Measurements from ENCODE around the gene FREM1.

Gene FREM1

DNA sequence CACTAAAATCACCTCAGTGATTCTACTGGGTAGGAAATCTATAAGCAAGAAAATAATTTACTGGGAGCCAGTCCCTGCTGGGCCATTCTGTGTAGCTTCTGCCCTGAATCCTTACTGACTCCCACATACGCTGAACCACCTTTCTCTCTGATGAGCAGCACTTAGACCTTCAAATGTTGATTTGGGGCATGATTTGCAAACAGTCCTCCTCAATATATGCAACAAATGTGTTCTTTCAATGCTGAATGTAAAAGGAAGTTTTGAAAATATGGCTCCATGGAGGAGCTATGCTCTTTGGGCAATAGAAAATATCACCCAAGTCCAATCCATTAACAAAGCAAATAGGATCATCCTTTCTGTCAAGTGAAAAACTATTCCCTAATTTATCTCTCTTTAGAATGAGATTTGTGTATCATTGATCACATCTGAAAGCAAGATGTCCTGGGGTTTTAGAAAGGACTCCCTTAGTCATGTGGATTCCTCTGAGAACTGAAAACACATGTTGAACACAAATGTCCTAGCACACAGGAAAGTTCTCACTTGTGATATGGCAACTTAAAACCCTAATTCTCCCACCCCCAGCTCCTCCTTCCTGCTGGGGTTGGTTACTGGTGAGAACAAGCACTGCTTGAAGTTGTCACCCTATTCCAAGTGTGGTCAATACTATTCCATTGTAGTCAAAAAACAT, 178.8 kb downstream of the FREM1 start:
- TF ChIP-seq ZFX (IDR thresholded peaks at IDR 0.05; ENCODE audit: borderline replicate concordance): no peak
- TF ChIP-seq, protein P1, sequence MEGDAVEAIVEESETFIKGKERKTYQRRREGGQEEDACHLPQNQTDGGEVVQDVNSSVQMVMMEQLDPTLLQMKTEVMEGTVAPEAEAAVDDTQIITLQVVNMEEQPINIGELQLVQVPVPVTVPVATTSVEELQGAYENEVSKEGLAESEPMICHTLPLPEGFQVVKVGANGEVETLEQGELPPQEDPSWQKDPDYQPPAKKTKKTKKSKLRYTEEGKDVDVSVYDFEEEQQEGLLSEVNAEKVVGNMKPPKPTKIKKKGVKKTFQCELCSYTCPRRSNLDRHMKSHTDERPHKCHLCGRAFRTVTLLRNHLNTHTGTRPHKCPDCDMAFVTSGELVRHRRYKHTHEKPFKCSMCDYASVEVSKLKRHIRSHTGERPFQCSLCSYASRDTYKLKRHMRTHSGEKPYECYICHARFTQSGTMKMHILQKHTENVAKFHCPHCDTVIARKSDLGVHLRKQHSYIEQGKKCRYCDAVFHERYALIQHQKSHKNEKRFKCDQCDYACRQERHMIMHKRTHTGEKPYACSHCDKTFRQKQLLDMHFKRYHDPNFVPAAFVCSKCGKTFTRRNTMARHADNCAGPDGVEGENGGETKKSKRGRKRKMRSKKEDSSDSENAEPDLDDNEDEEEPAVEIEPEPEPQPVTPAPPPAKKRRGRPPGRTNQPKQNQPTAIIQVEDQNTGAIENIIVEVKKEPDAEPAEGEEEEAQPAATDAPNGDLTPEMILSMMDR (IDR thresholded peaks at IDR 0.05): no peak
- H3K27ac ChIP-seq: no peak overlapping the region

DNA sequence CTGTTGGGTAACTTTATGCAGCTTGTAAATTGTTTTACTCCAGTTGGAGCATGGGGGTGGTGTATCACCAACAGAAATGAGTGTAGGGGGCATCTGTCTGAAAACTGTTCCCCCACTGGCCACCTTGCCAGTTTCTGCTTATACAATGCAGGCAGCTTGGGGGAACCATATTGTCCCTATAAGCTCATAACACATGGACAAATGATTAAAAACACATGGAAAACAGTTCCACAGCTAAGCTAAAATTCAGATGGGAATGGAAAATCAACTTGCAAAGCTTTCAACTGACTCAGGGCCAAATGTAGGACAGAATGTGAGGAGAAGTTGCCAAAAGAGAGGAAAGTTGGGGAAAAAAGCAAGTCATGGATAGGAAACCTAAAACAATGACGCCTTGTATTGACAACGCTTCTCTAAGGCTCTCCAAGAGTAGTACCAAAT, 179.7 kb downstream of the FREM1 start:
- TF ChIP-seq, protein P1 (IDR thresholded peaks at IDR 0.05): no peak
- TF ChIP-seq ZFX (IDR thresholded peaks at IDR 0.05; ENCODE audit: borderline replicate concordance): no peak
- H3K27ac ChIP-seq: no peak overlapping the region

DNA sequence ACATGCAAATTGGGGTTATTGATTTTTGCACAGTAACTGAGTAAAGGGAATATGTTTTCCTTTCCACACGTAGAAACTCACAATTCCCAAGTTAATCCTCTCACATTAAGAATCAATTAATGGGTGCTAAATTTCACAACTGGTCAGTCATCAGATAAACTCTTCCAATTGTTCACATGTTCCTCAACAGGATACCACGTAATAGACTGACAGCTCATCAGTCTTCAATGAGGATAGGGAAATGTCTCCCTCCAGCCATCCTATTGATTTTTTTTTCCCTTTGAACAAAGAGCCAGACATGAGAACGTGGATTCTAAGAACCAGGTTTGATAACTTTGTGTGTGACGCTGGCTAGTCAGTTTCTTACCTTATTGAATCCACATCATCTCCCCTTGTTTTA, 186.9 kb downstream of the FREM1 start:
- H3K27ac ChIP-seq: no peak overlapping the region
- TF ChIP-seq ZFX (IDR thresholded peaks at IDR 0.05; ENCODE audit: borderline replicate concordance): no peak
- TF ChIP-seq, protein P1 (IDR thresholded peaks at IDR 0.05): no peak

DNA sequence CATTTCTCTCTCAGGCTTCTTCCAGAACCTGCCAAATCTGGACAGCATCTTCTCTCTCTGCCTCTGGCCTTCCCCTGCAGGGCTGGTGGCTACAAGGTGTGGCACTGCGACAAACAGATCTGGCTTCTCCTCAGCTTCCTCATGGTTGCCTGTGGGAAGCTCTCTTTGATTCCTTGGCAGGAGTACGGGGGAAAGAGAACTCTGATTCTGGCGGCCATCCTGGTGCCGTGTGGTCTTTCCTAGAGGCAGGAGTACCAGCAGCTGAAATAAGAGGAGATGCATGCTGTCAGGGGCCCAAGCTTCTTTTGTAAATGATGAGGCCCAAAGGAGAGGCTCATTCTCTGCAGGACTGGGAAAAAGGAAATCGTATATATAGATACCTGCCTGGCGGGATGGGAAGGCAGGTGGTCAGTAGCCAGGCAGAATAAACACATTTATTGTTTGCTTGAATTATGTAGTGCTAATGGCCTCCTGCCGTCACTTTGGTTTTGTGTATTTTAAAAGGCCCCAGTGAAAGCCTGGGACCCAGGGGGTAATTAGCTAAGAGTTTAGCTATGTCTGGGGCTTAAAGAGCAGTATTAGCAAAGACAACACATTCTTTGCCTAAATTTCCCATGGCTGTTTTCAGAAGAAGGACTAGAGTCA, 187.7 kb downstream of the FREM1 start, which contains the start of gene CER1:
CER1 (minus strand) TSS at position 343 of the 645 bp plus-strand sequence; CDS start at position 282, 61 bp downstream.
- no peak for TF ChIP-seq ZFX (IDR thresholded peaks at IDR 0.05; ENCODE audit: borderline replicate concordance)
- H3K27ac ChIP-seq: no peak within 1 kb of the TSS

DNA sequence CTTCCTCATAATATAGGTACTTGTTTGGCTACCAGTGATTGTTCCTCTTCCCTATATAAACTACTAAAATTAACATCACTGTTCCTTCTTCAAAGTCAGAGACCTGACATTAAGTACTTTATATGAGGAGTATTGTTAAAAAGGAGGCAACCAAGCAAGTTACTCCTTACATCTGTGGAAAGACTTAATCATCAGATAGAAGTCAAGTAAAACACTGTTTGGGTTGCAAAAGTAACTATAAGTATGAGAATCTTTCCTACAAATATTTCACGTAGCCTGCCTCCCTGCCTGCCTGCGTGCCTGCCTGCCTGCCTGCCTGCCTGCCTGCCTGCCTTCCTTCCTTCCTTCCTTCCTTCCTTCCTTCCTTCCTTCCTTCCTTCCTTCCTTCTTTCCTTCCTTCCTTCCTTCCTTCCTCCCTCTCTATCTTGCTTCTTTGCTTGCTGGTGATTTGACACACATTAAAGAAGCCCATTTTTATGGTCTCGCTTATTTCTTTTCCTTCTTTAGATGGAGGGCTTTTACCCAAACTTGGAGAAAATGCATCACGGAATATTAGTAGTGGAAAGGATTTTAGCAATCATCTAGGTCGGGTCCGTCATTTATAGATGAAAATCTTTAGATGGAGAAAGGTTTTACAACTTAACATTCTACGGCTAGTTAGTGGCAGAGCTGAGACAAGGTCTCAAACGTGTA, 190.9 kb downstream of the FREM1 start:
- no peak overlapping the region for H3K27ac ChIP-seq
- TF ChIP-seq ZFX (IDR thresholded peaks at IDR 0.05; ENCODE audit: borderline replicate concordance): no peak
- TF ChIP-seq, protein P1 (IDR thresholded peaks at IDR 0.05): no peak

DNA sequence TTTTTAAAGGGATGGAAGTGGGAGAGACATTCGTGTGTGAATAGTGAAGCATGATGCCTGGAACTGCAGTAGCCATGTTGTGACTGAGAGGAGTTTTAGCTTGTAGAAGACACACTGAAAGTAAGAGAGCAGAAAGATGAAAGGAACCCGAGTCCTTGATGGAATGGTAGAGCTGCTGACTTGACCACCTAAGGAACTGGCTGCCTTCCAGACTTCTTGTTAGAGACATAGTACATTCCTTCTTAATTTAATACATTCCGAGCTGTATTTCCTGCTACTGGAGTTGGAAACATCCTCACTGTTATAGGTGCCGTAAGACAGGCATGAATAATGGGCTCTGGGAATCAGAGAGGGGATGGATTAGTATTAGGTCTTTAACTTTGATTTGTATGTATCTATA, 195.1 kb downstream of the FREM1 start:
- TF ChIP-seq ZFX (IDR thresholded peaks at IDR 0.05; ENCODE audit: borderline replicate concordance): no peak
- TF ChIP-seq, protein P1 (IDR thresholded peaks at IDR 0.05): no peak
- H3K27ac ChIP-seq: no peak overlapping the region

DNA sequence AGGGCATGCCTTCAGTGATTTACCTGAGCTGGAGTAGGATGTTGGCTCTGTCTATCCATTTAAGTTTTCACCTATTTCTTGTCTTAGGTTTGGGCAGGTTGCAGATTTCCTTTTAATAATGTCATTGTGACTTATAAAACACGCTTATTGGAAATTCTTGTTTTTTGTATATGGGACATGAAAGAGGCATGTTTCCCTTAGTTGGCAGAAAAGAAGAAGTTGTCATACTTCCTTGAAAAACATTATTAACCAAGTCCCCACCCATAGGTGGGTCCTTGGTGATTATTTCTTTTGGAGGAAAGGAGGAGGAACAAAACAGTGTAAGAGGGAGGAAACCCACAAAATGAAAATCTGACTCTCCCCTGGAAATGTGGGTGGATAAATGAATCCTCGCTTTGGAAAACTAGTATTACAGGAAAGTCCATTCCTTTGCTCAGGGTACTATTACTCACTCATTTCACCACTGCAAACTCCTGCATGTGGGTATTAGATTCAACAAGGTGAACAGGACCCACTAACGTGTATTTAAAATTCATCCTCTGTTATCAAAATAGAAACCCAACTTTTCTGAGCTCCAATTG, 197.0 kb downstream of the FREM1 start:
- TF ChIP-seq ZFX (IDR thresholded peaks at IDR 0.05; ENCODE audit: borderline replicate concordance): no peak
- TF ChIP-seq, protein P1 (IDR thresholded peaks at IDR 0.05): no peak
- H3K27ac ChIP-seq: no peak overlapping the region

All from 22Rv1 (cell line).